ENCODE results near the gene LCN1.

GRCh38 chr9:135555910-135556309 lies 34.7 kb downstream of the LCN1 start:
- no peak for TF ChIP-seq CTCF (IDR thresholded peaks at IDR 0.05; ENCODE audit: low read depth, low read length, poor library complexity, severe bottlenecking)
- TF ChIP-seq EZH2phosphoT487 (IDR thresholded peaks at IDR 0.05; ENCODE audit: borderline replicate concordance, low read length) = no peak

Data from DOHH2 (cell line).